Astrocyte of the cerebellum (primary cell): Measurements from ENCODE around the gene CFAP46.

Experiments used
- DNase-seq: peaks from one replicate; pipeline ENCODE4 v3.0.0-alpha.2; 2011; ENCODE audit warnings: low read depth
- H3K4me3 ChIP-seq: 2 replicates; pipeline ENCODE4 v1.5.1; 2011; ENCODE audit warnings: mild to moderate bottlenecking, low read depth, low read length, moderate library complexity
- CTCF ChIP-seq: IDR thresholded peaks from 2 replicates; pipeline ENCODE4 v1.5.1; 2012; ENCODE audit warnings: low read length, low read depth, moderate library complexity, mild to moderate bottlenecking; ENCODE audit errors: missing control alignments
- in situ Hi-C: cut with HindIII; loops from 2 replicates; pipeline ENCODE4 v1.10.0; 2017; ENCODE audit warnings: low sequenced_read_pairs

CFAP46 gene

DNA sequence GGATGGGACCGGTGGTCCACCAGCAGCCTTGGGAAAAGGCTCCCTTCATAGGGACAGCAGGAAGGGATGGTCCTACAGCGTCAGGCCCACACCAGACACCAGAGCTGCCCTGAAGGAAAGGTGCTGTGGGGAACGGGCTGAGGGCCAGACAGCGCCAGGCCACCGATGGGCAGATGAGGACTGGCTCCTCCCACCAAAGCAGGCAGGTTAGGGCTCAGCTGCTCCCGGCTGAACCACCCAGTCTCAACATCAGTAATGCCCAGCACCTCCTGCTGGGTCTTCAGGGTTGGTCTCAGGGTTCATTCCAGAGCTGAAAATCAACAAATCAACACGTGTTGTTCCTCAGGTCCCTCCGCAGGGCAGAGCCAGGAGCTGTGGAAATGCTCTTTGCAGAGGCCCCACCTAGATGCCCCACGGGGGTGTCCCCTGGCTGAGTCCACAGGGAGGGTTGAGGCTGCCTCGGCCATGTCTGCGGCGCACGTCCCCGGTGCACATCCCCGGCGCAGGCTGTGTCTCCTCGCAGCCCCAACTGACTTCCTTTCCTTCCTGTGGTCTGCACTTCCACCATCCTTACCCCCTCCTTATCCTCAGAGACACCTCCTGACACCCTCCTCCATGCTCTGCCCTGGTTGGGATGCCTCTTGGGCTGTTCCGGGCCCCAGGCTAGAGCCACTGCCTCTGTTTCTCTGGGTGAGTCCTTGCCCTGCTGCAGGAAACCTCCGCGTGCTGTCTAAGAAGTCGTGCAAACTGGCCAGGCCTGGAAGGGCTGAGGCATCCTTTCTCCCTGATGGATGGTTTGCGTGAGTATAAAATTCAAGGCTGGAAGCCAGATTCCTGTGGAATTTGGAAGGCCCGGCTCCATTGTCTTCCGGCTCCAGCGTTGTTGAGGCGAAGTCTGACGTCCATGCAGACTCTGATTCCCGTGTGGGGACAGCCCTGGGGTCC, 32.8 kb upstream of the CFAP46 start:
- in situ Hi-C loops, result no loop called here
- no peak for TF ChIP-seq CTCF
- no peak overlapping the region for H3K4me3 ChIP-seq
- DNase-seq, result no peak

- in situ Hi-C loops, result no loop called here
- no peak for TF ChIP-seq CTCF
- DNase-seq, result no peak
- no peak overlapping the region for H3K4me3 ChIP-seq
These were observed 32.0 kb upstream of the CFAP46 start for GRCh38 chr10:132974249-132974796.

DNA sequence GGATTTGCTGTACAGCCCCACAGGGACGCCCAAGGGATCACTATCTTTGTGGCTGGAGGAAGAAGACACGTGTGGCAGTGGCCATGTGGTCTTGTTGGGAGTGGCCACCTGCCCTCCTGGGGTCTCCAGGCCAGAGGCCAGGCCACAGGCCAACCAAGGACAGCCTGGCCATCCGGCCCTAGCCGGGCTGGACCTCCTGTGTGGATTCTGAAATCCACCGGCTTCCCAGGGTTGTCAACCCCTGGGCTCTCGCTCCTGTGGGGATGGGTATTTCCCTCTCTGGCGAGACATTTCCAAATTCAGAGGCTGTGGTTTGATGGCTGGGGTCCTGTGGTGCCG, 31.5 kb upstream of the CFAP46 start:
- in situ Hi-C loops, result no loop called here

GRCh38 chr10:132972986-132973902, 30.9 kb upstream of the CFAP46 start:
- in situ Hi-C loops, result no loop called here
- TF ChIP-seq CTCF, result no peak
- no peak overlapping the region for H3K4me3 ChIP-seq
- DNase-seq, result no peak

More for the DNA sequence above, 31.5 kb upstream of the CFAP46 start:
- DNase-seq, result no peak
- H3K4me3 ChIP-seq, result no peak overlapping the region
- no peak for TF ChIP-seq CTCF

DNA sequence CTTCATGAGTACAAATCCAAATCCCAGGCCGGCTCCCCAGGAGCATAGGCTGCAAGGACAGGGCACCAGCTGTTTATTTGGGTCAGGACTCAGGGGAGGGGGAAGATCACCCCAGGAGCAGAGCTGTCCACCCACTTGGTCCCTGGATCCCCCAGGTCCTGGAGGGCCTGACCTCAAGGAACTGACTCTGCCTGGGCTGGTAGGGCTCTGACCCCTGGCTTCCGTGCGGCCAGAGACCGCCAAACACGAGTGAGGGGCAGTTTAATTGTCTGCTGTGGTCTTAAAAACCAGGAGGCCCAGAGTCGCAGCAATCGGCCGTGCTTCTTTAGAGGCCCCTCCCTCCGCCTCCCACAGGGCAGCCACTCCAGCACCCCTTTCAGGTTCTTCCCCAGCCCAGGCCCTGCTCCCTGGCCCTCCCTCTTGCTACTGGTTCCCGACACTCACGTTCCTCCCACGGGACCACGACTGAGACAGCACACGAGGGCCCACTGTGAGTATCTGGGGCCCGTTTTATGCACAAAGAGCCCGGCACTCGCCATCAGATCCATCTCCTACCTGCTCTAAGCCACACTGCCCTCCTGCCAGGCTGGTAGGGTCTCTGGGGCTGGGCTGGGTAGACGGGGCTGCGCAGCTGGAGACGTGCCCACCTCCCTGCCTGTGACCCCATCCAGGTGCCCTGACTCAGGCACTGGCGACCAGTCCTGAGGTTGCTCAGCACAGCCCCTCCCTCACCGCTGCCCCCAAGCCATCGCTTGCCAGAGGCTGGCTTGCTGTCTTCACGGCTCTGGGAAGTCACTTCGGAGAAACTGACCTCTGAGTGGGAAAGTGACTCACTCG, 30.0 kb upstream of the CFAP46 start:
- in situ Hi-C loops, result no loop called here
- no peak overlapping the region for H3K4me3 ChIP-seq
- no peak for DNase-seq
- no peak for TF ChIP-seq CTCF
